OCI-LY1 (cell line): ENCODE data around the gene TM4SF18.

Experiments
- CTCF ChIP-seq: fragments of 200-600 bp; sonication (generic), shearing (Covaris generic); IDR thresholded peaks from 2 replicates; pipeline ENCODE4 v1.5.1; 2017; ENCODE audit warnings: mild to moderate bottlenecking, antibody characterized with exemption, low read length, moderate library complexity, mixed read lengths
- EZH2 ChIP-seq: fragments of 200-600 bp; sonication (generic), shearing (Covaris generic); IDR thresholded peaks from 2 replicates; pipeline ENCODE4 v1.8.0; 2017; ENCODE audit warnings: borderline replicate concordance, mixed run types, mild to moderate bottlenecking, antibody characterized with exemption, low read length, moderate library complexity, mixed read lengths

DNA sequence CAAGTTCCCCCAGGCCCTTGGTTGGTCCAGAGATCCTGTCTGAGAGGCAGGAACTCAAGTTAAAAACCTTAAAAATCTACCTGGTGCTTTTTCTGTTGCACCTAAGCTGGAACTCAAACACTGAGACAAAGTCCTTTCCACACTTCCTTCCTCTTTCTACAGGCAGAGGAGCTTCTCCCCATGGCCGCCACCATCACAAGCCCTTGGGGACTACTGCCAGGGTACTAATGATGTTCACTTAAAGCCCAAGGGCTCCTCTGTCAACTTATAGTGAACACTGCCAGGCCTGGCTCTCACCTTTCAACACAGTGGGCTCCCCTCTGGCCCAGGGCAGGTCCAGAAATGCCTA, 26.0 kb downstream of the TM4SF18 start:
- TF ChIP-seq CTCF (no peak), EZH2 (no peak)
